ENCODE results near the gene CYB5R3. TPM values are rescaled to one million over a fixed set of nuclear protein-coding genes. Genes with fewer than 3 reads are reported as not detected.

Gene CYB5R3
- total RNA-seq (10 to 100 TPM; 40.8 to 58.6 (median 51.0) TPM), total RNA-seq (15.5 to 54.6 (median 28.4) reads per million in 29 experiments)
- total RNA-seq (2013), result 23.0 TPM

DNA sequence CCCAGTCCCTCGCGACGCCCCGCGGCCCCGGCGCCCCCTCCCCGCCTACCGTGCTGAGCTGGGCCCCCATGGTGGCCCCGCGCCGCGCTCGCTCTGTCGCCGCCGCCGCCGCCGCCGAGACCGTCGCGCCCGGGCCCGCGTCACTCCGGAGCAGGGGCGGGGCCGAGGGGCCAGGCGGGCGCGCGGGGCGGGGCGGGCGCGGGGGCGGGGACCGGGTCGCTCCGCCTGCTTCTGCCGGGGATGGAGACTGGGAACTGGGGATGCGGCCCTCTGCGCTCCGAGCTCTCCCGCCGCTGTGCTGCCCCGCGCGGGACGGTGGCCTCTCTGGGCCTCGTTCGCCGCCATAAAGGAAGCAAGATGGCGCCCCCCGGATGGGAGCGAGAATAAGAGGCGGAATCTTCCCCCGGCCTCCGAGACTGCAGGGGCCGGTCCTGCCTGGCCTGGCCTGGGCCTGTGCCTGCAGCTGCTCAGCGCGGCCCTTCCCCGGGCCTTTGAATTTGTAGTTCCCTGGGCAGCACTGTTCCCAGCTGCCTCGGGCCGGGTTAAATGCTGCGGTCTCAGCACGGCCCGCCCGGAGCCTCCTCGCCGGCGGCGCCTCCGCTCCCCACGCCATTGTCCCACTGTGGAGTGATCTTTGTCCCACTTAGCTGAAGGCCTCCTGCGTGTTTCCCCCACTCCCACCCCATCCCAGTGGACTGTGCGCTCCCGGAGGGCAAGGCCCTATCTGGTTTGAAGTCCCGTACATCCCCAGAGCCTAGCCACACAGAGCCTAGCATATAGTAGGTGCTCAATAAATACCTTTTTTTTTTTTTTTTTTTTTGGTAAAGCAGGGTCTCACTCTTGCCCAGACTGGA lies at the start of gene CYB5R3:
TSS of gene CYB5R3 (minus strand) at position 147 of the 854 bp plus-strand sequence. CDS start at position 70, 77 bp downstream.
- ATAC-seq (replicated peaks in 1 of 4), result peak; percentile 81 to 87 (median 83)
- Histone ChIP-seq H3K27me3 (replicated peaks in 1 of 2; ENCODE audit: control insufficient read depth in 2 of 2, extremely low read depth in 1 of 2, insufficient read depth in 2 of 2, low read length in 1 of 2) (peaks cover 0 to 11% of the 10 kb centered on the region in 2 experiments), H3K27ac (ENCODE audit: low read length) (peak within 1 kb of the TSS; percentile 72), H3K9me3 (no peaks in the 10 kb centered on the region), H3K4me3 (ENCODE audit: control insufficient read depth in 1 of 2, extremely low read depth in 1 of 2, low read length in 1 of 2) (peak within 1 kb of the TSS; percentile 76 to 80), H3K36me3 (ENCODE audit: control insufficient read depth in 2 of 2, extremely low read depth in 1 of 2, insufficient read depth in 1 of 2, low read length in 1 of 2) (no peaks in the 10 kb centered on the region), H3K4me1 (ENCODE audit: control insufficient read depth in 1 of 2, extremely low read depth in 1 of 2, insufficient read depth in 2 of 2, low read length in 2 of 2) (peaks cover 4 to 51% of the 10 kb centered on the region in 2 experiments)
- peak within 1 kb of the TSS; percentile 90 to 92 (median 92) for H3K4me3 Mint-ChIP-seq
- no peaks in the 10 kb centered on the region for H3K9me3 Mint-ChIP-seq
- under 1% methylated on average over 63 of the region's 81 CpGs for WGBS (ENCODE audit: insufficient coverage)
- ChIA-PET CTCF (interaction anchor here in 1 of 2 donors (0.8 kb wide), 1 partner anchor 34 kb away, joined by 4 read pairs; no protein-coding TSS in a partner anchor), POLR2A (interaction anchor here (0.6 to 1.0 kb wide), 3 partner anchors 35 to 446 kb away, joined by 3 to 16 read pairs (median 6); partner anchors contain the start of gene POLDIP3 (in 1 of the 2))
- peak; percentile 49 to 83 (median 65) for DNase-seq
- H3K27ac Mint-ChIP-seq, result peak within 1 kb of the TSS; percentile 85 to 92
- peaks cover 32 to 38% (median 35%) of the 10 kb centered on the region in 3 donors for H3K4me1 Mint-ChIP-seq
- no peaks in the 10 kb centered on the region for H3K27me3 Mint-ChIP-seq
- H3K36me3 Mint-ChIP-seq, result no peaks in the 10 kb centered on the region

DNA sequence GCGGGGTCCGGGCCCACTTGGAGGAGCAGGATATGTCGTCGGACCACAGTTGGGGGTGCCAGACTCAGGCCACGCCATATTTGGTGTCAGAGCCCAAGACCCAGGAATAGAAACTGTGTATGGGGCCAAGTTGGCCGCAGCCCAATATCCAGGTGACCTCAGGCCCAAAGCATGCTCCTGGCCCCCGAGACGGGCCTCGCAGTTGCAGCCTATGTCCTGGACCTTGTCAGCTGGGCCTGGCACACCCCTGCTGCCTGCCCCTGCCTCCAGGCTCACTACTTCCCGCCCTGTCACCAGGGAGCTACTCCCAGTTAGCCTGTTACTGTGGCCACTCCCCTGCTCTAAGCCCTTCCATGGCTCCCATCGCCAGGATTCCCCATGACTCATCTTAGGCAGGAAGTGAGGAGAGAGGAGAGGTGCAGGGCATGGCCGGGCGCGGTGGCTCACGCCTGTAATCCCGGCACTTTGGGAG lies 48.4 kb upstream of the CYB5R3 start:
- peaks cover 0 to 36% of the 10 kb centered on the region in 2 experiments for H3K27me3 ChIP-seq (replicated peaks in 1 of 2; ENCODE audit: control insufficient read depth in 2 of 2, extremely low read depth in 1 of 2, insufficient read depth in 2 of 2, low read length in 1 of 2)
- no peak overlapping the region for H3K27ac ChIP-seq (ENCODE audit: low read length)
- POLR2A ChIA-PET, result no interaction called here
- no peaks in the 10 kb centered on the region for H3K4me1 ChIP-seq (ENCODE audit: control insufficient read depth in 1 of 2, extremely low read depth in 1 of 2, insufficient read depth in 2 of 2, low read length in 2 of 2)
- Mint-ChIP-seq H3K36me3 (no peaks in the 10 kb centered on the region), H3K27ac (no peak overlapping the region), H3K4me3 (no peak overlapping the region), H3K4me1 (no peaks in the 10 kb centered on the region), H3K27me3 (peaks cover 4 to 6% of the 10 kb centered on the region in 2 donors), H3K9me3 (no peaks in the 10 kb centered on the region)
- no peaks in the 10 kb centered on the region for H3K9me3 ChIP-seq
- 84% methylated on average over 11 of the region's 16 CpGs for WGBS (ENCODE audit: insufficient coverage)
- no peak overlapping the region for H3K4me3 ChIP-seq (ENCODE audit: control insufficient read depth in 1 of 2, extremely low read depth in 1 of 2, low read length in 1 of 2)
- CTCF ChIA-PET, result no interaction called here
- no peak for DNase-seq
- no peak for ATAC-seq (replicated peaks in 1 of 4)
- no peaks in the 10 kb centered on the region for H3K36me3 ChIP-seq (ENCODE audit: control insufficient read depth in 2 of 2, extremely low read depth in 1 of 2, insufficient read depth in 1 of 2, low read length in 1 of 2)

DNA sequence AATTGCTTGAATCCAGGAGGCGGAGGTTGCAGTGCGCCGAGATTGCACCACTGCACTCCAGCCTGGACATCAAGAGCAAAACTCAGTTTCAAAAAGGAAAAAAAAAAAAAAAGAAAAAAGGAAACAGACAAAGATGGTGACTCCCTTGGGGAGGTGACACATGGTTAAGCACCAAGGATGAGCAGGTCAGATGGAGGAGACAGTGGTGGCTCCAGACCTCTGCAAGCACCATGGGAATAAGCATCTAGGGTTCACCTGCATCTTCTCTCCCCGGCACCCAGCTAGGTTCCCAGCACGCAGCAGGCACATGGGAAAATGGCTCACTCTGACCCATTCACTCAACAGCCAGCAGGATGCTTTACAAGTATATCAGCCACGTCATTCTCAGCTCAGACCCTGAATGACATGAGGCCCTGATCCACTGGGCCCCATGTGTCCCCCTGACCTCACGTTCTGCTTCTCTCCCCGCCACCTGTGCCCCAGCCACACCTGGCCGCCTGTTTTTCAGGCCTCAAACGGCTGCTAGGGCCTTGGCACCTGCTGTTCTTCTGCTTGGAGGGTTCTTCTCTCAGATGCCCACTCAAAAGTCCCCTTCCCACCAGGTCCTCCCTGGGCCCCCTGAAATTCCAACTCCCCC lies 47.3 kb upstream of the CYB5R3 start:
- H3K36me3 ChIP-seq (ENCODE audit: control insufficient read depth in 2 of 2, extremely low read depth in 1 of 2, insufficient read depth in 1 of 2, low read length in 1 of 2), result no peaks in the 10 kb centered on the region
- peaks cover 0 to 37% of the 10 kb centered on the region in 2 experiments for H3K27me3 ChIP-seq (replicated peaks in 1 of 2; ENCODE audit: control insufficient read depth in 2 of 2, extremely low read depth in 1 of 2, insufficient read depth in 2 of 2, low read length in 1 of 2)
- ChIA-PET POLR2A (no interaction called here), CTCF (no interaction called here)
- Mint-ChIP-seq H3K36me3 (no peaks in the 10 kb centered on the region), H3K9me3 (no peaks in the 10 kb centered on the region), H3K27me3 (peaks cover 0 to 4% of the 10 kb centered on the region in 2 donors), H3K4me3 (no peak overlapping the region), H3K4me1 (no peaks in the 10 kb centered on the region), H3K27ac (no peak overlapping the region)
- DNase-seq (no peak), ATAC-seq (replicated peaks in 1 of 4) (no peak)
- 70% methylated on average over 7 of the region's 10 CpGs for WGBS (ENCODE audit: insufficient coverage)
- no peak overlapping the region for H3K4me3 ChIP-seq (ENCODE audit: control insufficient read depth in 1 of 2, extremely low read depth in 1 of 2, low read length in 1 of 2)
- no peaks in the 10 kb centered on the region for H3K9me3 ChIP-seq
- H3K4me1 ChIP-seq (ENCODE audit: control insufficient read depth in 1 of 2, extremely low read depth in 1 of 2, insufficient read depth in 2 of 2, low read length in 2 of 2), result no peaks in the 10 kb centered on the region
- no peak overlapping the region for H3K27ac ChIP-seq (ENCODE audit: low read length)

DNA sequence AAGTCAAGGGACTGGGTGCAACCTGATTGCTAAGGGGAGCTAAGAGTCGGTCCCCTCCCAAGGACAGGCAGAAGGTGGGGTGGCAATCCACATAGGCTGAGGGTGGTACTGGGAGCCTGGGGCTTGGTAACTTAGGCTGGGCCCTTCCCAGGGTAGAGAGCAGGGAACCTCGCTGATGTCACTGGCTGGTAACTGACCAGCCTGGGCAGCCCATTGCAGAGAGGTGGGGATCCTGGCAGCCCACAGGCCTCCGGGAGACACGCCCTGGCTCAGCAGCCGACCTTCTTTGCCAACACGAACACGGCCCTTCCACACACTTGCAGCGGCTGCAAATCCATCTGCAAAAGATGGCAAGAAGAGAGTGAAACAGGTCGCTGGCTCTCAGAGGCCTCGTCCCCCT lies 46.1 kb upstream of the CYB5R3 start:
- ATAC-seq (replicated peaks in 1 of 4), result no peak
- no peaks in the 10 kb centered on the region for H3K36me3 ChIP-seq (ENCODE audit: control insufficient read depth in 2 of 2, extremely low read depth in 1 of 2, insufficient read depth in 1 of 2, low read length in 1 of 2)
- H3K9me3 ChIP-seq, result no peaks in the 10 kb centered on the region
- no peaks in the 10 kb centered on the region for H3K36me3 Mint-ChIP-seq
- ChIA-PET POLR2A (no interaction called here), CTCF (no interaction called here)
- DNase-seq, result no peak
- no peak overlapping the region for H3K4me3 ChIP-seq (ENCODE audit: control insufficient read depth in 1 of 2, extremely low read depth in 1 of 2, low read length in 1 of 2)
- no peaks in the 10 kb centered on the region for H3K9me3 Mint-ChIP-seq
- H3K27me3 ChIP-seq (replicated peaks in 1 of 2; ENCODE audit: control insufficient read depth in 2 of 2, extremely low read depth in 1 of 2, insufficient read depth in 2 of 2, low read length in 1 of 2), result peaks cover 0 to 27% of the 10 kb centered on the region in 2 experiments
- no peak overlapping the region for H3K27ac Mint-ChIP-seq
- no peaks in the 10 kb centered on the region for H3K4me1 ChIP-seq (ENCODE audit: control insufficient read depth in 1 of 2, extremely low read depth in 1 of 2, insufficient read depth in 2 of 2, low read length in 2 of 2)
- no peaks in the 10 kb centered on the region for H3K4me1 Mint-ChIP-seq
- WGBS (ENCODE audit: insufficient coverage), result 89% methylated on average over 10 of the region's 10 CpGs
- no peak overlapping the region for H3K4me3 Mint-ChIP-seq
- peaks cover 0 to 4% of the 10 kb centered on the region in 2 donors for H3K27me3 Mint-ChIP-seq
- H3K27ac ChIP-seq (ENCODE audit: low read length), result no peak overlapping the region

DNA sequence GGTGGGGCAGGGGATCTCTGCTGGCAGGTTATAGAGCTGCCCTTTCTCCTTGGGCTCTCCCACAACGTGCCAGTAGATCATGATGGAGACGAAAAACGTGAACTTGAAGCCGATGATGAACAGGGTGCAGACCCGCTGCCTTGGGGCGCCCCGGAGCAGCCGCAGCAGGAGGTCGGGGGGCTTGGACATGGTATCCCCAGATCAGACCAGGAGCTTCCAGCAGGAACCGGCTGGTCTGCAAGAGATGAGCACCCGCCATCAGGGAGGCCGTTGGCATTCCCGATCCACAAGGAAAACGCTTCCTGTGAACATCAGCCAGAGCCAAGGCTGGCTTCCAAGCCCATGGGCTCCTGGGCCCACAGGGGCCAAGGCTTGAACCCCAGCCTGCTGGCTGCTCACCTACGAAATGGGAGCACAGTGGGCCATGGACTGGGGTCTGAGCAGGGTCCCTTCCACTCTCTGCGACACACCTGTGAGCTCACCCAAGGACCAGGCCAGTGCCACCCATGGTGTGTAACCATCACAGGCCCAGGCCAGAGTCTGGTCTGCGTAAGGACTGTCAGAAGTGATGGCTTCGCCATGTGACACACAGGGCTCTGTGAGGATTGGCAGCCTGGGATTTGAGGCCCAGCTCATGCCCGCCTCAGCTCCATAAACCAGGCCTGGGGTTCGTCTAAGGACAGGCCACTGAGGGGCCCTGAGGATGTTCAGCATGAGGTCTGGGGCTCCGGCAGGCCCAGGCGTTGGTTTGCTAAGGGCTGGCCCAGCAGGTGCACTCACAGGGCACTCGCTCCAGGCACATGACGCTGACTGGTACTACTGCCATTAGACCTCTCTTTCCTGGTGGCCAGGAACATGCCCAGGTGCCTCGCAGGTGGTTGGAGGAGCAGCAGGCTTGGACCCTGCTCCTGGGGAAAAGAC lies 44.8 kb upstream of the CYB5R3 start:
- Mint-ChIP-seq H3K4me3 (no peak overlapping the region), H3K27ac (no peak overlapping the region), H3K27me3 (peaks cover 0 to 1% of the 10 kb centered on the region in 2 donors), H3K4me1 (no peaks in the 10 kb centered on the region), H3K36me3 (no peaks in the 10 kb centered on the region), H3K9me3 (no peaks in the 10 kb centered on the region)
- ATAC-seq (replicated peaks in 1 of 4) (no peak), DNase-seq (no peak)
- 83% methylated on average over 25 of the region's 25 CpGs for WGBS (ENCODE audit: insufficient coverage)
- no peak overlapping the region for H3K4me3 ChIP-seq (ENCODE audit: control insufficient read depth in 1 of 2, extremely low read depth in 1 of 2, low read length in 1 of 2)
- no peaks in the 10 kb centered on the region for H3K9me3 ChIP-seq
- no peaks in the 10 kb centered on the region for H3K4me1 ChIP-seq (ENCODE audit: control insufficient read depth in 1 of 2, extremely low read depth in 1 of 2, insufficient read depth in 2 of 2, low read length in 2 of 2)
- CTCF ChIA-PET, result no interaction called here
- POLR2A ChIA-PET, result interaction anchor here in 1 of 2 donors (0.6 kb wide), 1 partner anchor 1269 kb away, joined by 4 read pairs; no protein-coding TSS in a partner anchor
- no peaks in the 10 kb centered on the region for H3K36me3 ChIP-seq (ENCODE audit: control insufficient read depth in 2 of 2, extremely low read depth in 1 of 2, insufficient read depth in 1 of 2, low read length in 1 of 2)
- no peak overlapping the region for H3K27ac ChIP-seq (ENCODE audit: low read length)
- H3K27me3 ChIP-seq (replicated peaks in 1 of 2; ENCODE audit: control insufficient read depth in 2 of 2, extremely low read depth in 1 of 2, insufficient read depth in 2 of 2, low read length in 1 of 2), result peaks cover 0 to 27% of the 10 kb centered on the region in 2 experiments
